Thyroid gland (tissue), 4 donors: ENCODE results near the gene SAPCD1. TPM values are rescaled to one million over a fixed set of nuclear protein-coding genes. Genes with fewer than 3 reads are reported as not detected.

Experiments
- DNase-seq, 2 donors: peaks; one replicate each; pipeline ENCODE4 v3.0.0-alpha.2; 2019
- H3K27ac ChIP-seq, 3 donors: fragments of 200-600 bp; sonication (generic); 1 replicate in 2 of 3; 2 replicates in 1 of 3; pipeline ENCODE4 v1.5.1; 2016 to 2019; ENCODE audit warnings: mild to moderate bottlenecking in 1 of 3, moderate library complexity in 1 of 3
- H3K27me3 ChIP-seq: fragments of 200-600 bp; sonication (generic); one replicate; pipeline ENCODE4 v1.5.1; 2019
- H3K36me3 ChIP-seq, 2 donors: fragments of 200-600 bp; sonication (generic); one replicate each; pipeline ENCODE4 v1.5.1; 2016 to 2019
- H3K4me1 ChIP-seq, 2 donors: fragments of 200-600 bp; sonication (generic); one replicate each; pipeline ENCODE4 v1.5.1; 2017 to 2019
- H3K4me3 ChIP-seq, 3 donors: fragments of 200-600 bp; sonication (generic); replicated peaks in 1 of 3; 1 replicate in 2 of 3; 2 replicates in 1 of 3; pipeline ENCODE4 v1.5.1; 2016; ENCODE audit warnings: mild to moderate bottlenecking in 1 of 3
- H3K9me3 ChIP-seq: fragments of 200-600 bp; sonication (generic); one replicate; pipeline ENCODE4 v1.5.1; 2017
- POLR2A ChIP-seq, 2 donors: fragments of 450-650 bp; IDR thresholded peaks; one replicate each; pipeline ENCODE4 v1.6.1; 2017; ENCODE audit warnings: antibody characterized with exemption in 2 of 2, mild to moderate bottlenecking in 2 of 2, moderate library complexity in 1 of 2
- WGBS, 2 donors: methylation state at CpG; one replicate each; pipeline ENCODE4 v1.1.5; 2017; 5-methylcytosine and 5-hydroxymethylcytosine counted together
- intact Hi-C: fragments of 100-400 bp; cut with DNase I; formaldehyde crosslinking; loops from one replicate; pipeline ENCODE4 v1.15.1; 2023
- total RNA-seq, 4 donors: library from RNA; depleted of rRNA; stranded (reverse); fragments of >200 nt; gene quantifications; one replicate each; pipeline ENCODE4 v1.2.3, GENCODE V29; 2016
- TF ChIP-seq, protein P1 (sequence below), 6 experiments: fragments of 200-600 bp in 3 of 6; fragments of 450-650 bp in 3 of 6; sonication (generic) in 3 of 6; IDR thresholded peaks; one replicate each; pipeline ENCODE4 v1.5.1; 2016 to 2019; ENCODE audit warnings: antibody characterized with exemption in 6 of 6, mild to moderate bottlenecking in 2 of 6, inconsistent platforms in 1 of 6, moderate library complexity in 1 of 6

SAPCD1 gene
- total RNA-seq, 4 donors from 2014 or later, result 2.0 to 4.2 (median 3.0) TPM; not detected in 1

DNA sequence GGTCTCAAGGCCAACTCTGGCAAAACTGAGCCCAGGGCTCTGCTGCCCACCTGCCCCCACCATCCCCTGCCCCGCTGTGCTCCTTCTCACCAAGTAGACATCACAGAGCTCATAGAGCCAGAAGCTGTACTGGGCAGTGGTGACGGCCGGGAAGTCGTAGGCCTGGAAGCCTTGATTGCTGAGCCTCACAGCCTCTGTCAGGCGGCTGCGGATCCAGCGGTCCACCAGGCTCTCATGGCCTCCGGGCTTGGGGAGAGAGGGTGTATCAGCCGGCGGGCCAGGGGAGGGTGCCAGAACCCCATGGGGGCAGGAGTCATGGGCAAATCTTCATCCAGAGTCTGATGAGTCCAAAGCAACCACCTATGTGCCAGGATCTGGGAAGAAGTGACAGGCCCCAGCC lies 17.5 kb downstream of the SAPCD1 start:
- intact Hi-C loops, result no loop called here
- H3K4me3 ChIP-seq, result no peak overlapping the region
- no peak overlapping the region for H3K27ac ChIP-seq
- H3K9me3 ChIP-seq, result no peaks in the 10 kb centered on the region
- no peak for DNase-seq
- 90 to 94% methylated on average over 2 to 8 of the region's 10 CpGs for WGBS, 2 donors
- H3K4me1 ChIP-seq, result peaks cover 8 to 14% of the 10 kb centered on the region in 2 donors
- no peak for TF ChIP-seq POLR2A (IDR thresholded peaks at IDR 0.05)
- TF ChIP-seq, protein P1, sequence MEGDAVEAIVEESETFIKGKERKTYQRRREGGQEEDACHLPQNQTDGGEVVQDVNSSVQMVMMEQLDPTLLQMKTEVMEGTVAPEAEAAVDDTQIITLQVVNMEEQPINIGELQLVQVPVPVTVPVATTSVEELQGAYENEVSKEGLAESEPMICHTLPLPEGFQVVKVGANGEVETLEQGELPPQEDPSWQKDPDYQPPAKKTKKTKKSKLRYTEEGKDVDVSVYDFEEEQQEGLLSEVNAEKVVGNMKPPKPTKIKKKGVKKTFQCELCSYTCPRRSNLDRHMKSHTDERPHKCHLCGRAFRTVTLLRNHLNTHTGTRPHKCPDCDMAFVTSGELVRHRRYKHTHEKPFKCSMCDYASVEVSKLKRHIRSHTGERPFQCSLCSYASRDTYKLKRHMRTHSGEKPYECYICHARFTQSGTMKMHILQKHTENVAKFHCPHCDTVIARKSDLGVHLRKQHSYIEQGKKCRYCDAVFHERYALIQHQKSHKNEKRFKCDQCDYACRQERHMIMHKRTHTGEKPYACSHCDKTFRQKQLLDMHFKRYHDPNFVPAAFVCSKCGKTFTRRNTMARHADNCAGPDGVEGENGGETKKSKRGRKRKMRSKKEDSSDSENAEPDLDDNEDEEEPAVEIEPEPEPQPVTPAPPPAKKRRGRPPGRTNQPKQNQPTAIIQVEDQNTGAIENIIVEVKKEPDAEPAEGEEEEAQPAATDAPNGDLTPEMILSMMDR (IDR thresholded peaks at IDR 0.05), result no peak
- H3K36me3 ChIP-seq, result peaks cover 49 to 54% of the 10 kb centered on the region in 2 donors
- no peaks in the 10 kb centered on the region for H3K27me3 ChIP-seq

DNA sequence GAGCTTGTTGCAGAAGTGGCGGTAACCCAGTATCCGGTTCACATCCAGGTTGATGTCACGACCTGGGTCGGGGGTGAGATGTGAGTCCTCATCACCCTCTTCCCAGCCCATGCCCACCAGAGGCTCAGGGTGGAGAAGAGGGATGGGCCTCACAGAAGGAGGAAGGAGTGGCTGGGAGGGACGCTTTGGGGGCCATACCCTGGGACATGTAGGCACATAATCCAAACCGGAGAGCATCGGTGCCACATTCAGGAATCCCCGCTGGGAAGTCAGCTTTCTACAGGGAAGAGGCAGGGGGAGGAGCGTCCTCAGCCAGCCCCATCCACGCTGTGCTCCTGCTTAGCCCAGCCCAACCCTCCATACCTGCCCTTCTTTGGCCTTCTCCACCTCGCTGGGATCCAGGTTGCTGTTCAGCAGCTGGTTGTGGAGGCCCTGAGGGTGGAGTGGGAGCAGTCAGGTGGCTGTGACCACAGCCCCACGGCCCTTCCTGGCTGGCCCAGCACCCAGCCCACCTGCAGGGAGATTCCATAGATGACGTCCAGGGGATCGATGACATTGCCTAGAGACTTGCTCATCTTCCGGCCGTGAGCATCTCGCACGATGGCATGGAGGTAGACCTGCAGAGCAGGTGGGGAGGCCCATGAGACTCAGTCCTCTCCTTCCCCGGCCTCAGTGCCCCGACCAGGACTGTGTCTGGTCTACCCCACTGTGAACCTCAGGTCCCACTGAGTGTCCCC lies 18.2 kb downstream of the SAPCD1 start:
- Histone ChIP-seq H3K4me1 (peaks cover 8 to 14% of the 10 kb centered on the region in 2 donors), H3K36me3 (peaks cover 56 to 60% of the 10 kb centered on the region in 2 donors), H3K9me3 (no peaks in the 10 kb centered on the region), H3K27ac (no peak overlapping the region), H3K27me3 (no peaks in the 10 kb centered on the region), H3K4me3 (no peak overlapping the region)
- TF ChIP-seq, protein P1 (IDR thresholded peaks at IDR 0.05), result no peak
- no peak for TF ChIP-seq POLR2A (IDR thresholded peaks at IDR 0.05)
- no peak for DNase-seq
- WGBS, 2 donors, result 90 to 93% methylated on average over 12 to 15 of the region's 20 CpGs
- intact Hi-C loops, result no loop called here

DNA sequence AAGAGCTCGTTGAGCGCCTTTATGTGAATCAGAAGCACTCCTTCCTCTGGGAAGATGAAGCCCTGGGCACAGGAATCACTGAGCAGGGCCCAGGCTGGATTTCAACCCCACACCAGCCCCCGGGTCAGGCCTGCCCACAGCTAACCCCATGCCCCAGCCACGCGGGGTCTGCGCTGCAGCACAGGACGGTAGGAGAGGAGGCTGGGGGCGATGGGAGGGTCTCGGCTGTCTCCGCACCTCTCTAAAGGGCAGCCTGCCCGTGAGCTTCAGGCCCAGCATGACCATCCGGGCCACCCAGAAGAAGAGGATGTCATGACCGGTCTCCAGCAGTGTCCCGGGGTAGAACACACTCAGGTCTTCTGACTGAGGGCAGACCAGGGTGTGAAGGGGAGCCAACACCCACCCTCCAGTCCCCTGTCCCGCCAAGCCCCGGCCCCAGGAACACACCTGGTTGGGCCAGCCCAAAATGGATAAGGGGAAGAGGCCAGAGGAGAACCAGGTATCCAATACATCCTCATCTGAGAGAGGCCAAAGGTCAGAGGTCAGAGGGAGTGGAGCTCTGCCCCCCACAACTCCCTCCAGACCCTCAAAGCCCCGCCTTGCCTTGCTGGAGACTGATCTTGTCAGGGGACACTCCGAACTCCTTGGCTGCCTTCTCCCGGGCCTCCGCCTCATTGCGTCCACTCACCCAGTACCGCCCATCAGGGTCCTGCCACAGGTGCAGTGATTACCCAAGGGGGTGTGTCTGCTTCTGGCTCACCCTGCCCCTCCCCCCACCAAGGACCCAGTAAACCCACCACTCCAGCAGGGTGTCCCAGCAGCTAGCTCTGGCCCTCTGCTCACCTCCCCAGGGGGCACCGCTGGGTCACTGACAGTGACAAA lies 19.0 kb downstream of the SAPCD1 start:
- Histone ChIP-seq H3K4me3 (no peak overlapping the region), H3K9me3 (no peaks in the 10 kb centered on the region), H3K4me1 (peaks cover 7 to 10% of the 10 kb centered on the region in 2 donors), H3K36me3 (peaks cover 57 to 60% of the 10 kb centered on the region in 2 donors), H3K27ac (no peak overlapping the region), H3K27me3 (no peaks in the 10 kb centered on the region)
- 91 to 97% methylated on average over 20 to 21 of the region's 23 CpGs for WGBS, 2 donors
- intact Hi-C loops, result no loop called here
- TF ChIP-seq, protein P1 (IDR thresholded peaks at IDR 0.05), result no peak
- no peak for TF ChIP-seq POLR2A (IDR thresholded peaks at IDR 0.05)
- no peak for DNase-seq

DNA sequence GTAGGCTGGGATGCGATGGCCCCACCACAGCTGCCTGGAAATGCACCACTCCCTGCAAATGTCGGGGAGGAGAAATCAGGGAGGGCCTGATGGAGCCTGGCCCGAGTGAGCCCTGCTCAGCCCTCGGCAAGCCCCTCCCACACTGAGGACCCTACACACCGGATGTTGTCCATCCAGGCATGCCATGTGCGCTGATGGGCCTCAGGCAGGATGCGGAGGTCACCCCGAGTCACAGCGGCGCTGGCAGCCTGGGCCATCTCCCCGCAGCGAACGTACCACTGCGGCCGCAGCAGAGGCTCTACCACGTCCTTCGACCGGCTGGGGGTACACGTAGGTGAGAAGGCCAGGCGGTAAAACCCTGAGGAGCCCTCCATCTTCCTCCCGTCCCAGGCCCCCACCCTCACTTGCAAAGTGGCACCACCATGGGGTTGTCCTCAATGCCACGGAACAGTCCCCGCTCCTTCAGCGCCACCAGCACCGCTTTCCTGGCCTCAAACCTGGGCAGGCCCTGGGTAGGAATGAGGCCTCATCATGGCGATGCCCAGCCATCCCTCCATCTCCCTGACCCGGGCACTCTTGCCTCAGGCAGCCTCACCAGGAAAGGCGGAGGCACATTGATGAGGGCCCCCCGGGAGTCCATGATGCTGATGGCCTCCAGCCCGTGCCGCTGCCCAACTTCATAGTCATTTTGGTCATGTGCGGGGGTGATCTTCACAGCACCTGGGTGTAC lies 19.8 kb downstream of the SAPCD1 start:
- intact Hi-C loops, result no loop called here
- Histone ChIP-seq H3K4me1 (peaks cover 0 to 2% of the 10 kb centered on the region in 2 donors), H3K4me3 (no peak overlapping the region), H3K36me3 (peaks cover 57 to 60% of the 10 kb centered on the region in 2 donors), H3K27me3 (no peaks in the 10 kb centered on the region), H3K27ac (no peak overlapping the region), H3K9me3 (no peaks in the 10 kb centered on the region)
- no peak for TF ChIP-seq POLR2A (IDR thresholded peaks at IDR 0.05)
- TF ChIP-seq, protein P1 (IDR thresholded peaks at IDR 0.05), result no peak
- WGBS, 2 donors, result 92 to 93% methylated on average over 3 to 5 of the region's 32 CpGs
- DNase-seq, result no peak
